Panc1 (cell line): Measurements from ENCODE around the gene ELK3. TPM values are rescaled to one million over a fixed set of nuclear protein-coding genes. Genes with fewer than 3 reads are reported as not detected.

Source experiments
- ATAC-seq: fragments of 200-7000 bp; cut with Tn5 transposase; 2 replicates; pipeline ENCODE4 v1.9.1; 2020; ENCODE audit warnings: mild to moderate bottlenecking, moderate library complexity
- BruUV-seq: library from RNA; stranded (reverse); fragments of 400-500 nt; replicated peaks from 2 replicates; lab custom pipeline; 2021; lab: Mats Ljungman, UMichigan
- CTCF ChIA-PET: fragments of 300-600 bp; sonication (Branson Sonifier 250); formaldehyde crosslinking; loops from one replicate; lab custom pipeline; 2022; ENCODE audit warnings: antibody characterized with exemption; lab: Charles Lee
- POLR2A ChIA-PET: fragments of 300-600 bp; sonication (Branson Sonifier 250); formaldehyde crosslinking; loops from one replicate; lab custom pipeline; 2022; ENCODE audit warnings: antibody characterized with exemption; lab: Charles Lee
- DNase-seq: peaks from one replicate; pipeline ENCODE4 v3.0.0-alpha.2; 2010; ENCODE audit warnings: low read depth, low spot score
- H3K27ac ChIP-seq: 2 replicates; pipeline ENCODE4 v1.5.1; 2011; ENCODE audit warnings: mild to moderate bottlenecking, low read length, inconsistent platforms
- H3K27me3 ChIP-seq: fragments of 200-500 bp; sonication (Bioruptor generic); 2 replicates; pipeline ENCODE4 v1.6.0; 2014; ENCODE audit warnings: low read length, inconsistent platforms; ENCODE audit not compliant: control insufficient read depth, insufficient read depth
- H3K36me3 ChIP-seq: fragments of 200-500 bp; sonication (Bioruptor generic); 2 replicates; pipeline ENCODE4 v1.5.1; 2014; ENCODE audit warnings: inconsistent platforms, mild to moderate bottlenecking, low read length, moderate library complexity; ENCODE audit not compliant: control insufficient read depth, insufficient read depth
- H3K4me1 ChIP-seq: 2 replicates; pipeline ENCODE4 v1.5.1; 2011; ENCODE audit warnings: inconsistent platforms, mild to moderate bottlenecking, low read length, moderate library complexity; ENCODE audit not compliant: control insufficient read depth, insufficient read depth
- H3K4me3 ChIP-seq, 2 experiments: 2 replicates each; pipeline ENCODE4 v1.5.1; 2011 to 2012; ENCODE audit warnings: low read depth in 2 of 2, low read length in 2 of 2, mild to moderate bottlenecking in 2 of 2, inconsistent platforms in 1 of 2, moderate library complexity in 1 of 2
- H3K9me3 ChIP-seq: fragments of 200-500 bp; sonication (Bioruptor generic); 2 replicates; pipeline ENCODE4 v1.5.1; 2014; ENCODE audit warnings: low read depth, mild to moderate bottlenecking, inconsistent platforms, low read length, moderate library complexity; ENCODE audit not compliant: control insufficient read depth, insufficient read depth
- CTCF ChIP-seq: fragments of 450-650 bp; IDR thresholded peaks from 2 replicates; pipeline ENCODE4 v1.5.1; 2017; ENCODE audit warnings: mild to moderate bottlenecking
- POLR2AphosphoS5 ChIP-seq: IDR thresholded peaks from 2 replicates; pipeline ENCODE4 v1.6.1; 2012; ENCODE audit warnings: mild to moderate bottlenecking, low read depth, low read length, moderate library complexity
- REST ChIP-seq, 2 experiments: IDR thresholded peaks; 2 replicates each; pipeline ENCODE4 v1.6.1; 2011 to 2012; ENCODE audit warnings: low read depth in 2 of 2, control low read depth in 1 of 2, low read length in 1 of 2, mild to moderate bottlenecking in 1 of 2, moderate library complexity in 1 of 2; ENCODE audit not compliant: insufficient read depth in 1 of 2
- SIN3A ChIP-seq: IDR thresholded peaks from 2 replicates; pipeline ENCODE4 v1.6.1; 2012; ENCODE audit warnings: low read depth, mild to moderate bottlenecking, low read length, moderate library complexity, borderline replicate concordance; ENCODE audit not compliant: insufficient read depth
- TCF7L2 ChIP-seq: IDR thresholded peaks from 2 replicates; pipeline ENCODE4 v1.6.1; 2011; ENCODE audit warnings: mild to moderate bottlenecking, low read depth, low read length, inconsistent platforms
- in situ Hi-C: cut with HindIII; loops from 2 replicates; pipeline ENCODE4 v1.10.0; 2016; ENCODE audit warnings: low sequenced_read_pairs, low pct_unique_long_range_greater_than_20kb
- intact Hi-C: fragments of 100-400 bp; cut with micrococcal nuclease; formaldehyde crosslinking; loops from one replicate; pipeline ENCODE4 v1.10.0; 2022; ENCODE audit not compliant: unreplicated experiment
- total RNA-seq: library from RNA; stranded (reverse); gene quantifications from one replicate; pipeline ENCODE4 v1.2.1, GENCODE V29; 2021; ENCODE audit not compliant: unreplicated experiment

The ELK3 gene
- total RNA-seq, 1 experiment from 2014 or later: 25.1 TPM

- Histone ChIP-seq H3K4me3 (peak overlapping the region; percentile 91 to 92), H3K9me3 (no peaks in the 10 kb centered on the region), H3K4me1 (peaks cover 32% of the 10 kb centered on the region), H3K27ac (peak overlapping the region; percentile 87), H3K36me3 (no peaks in the 10 kb centered on the region; the same call in 1 of the 2 replicates), H3K27me3 (no peaks in the 10 kb centered on the region)
- ChIA-PET CTCF (no interaction called here), POLR2A (no interaction called here)
- no peak for ATAC-seq
- no peak for DNase-seq
- BruUV-seq: no TSS peak
- TF ChIP-seq REST (IDR thresholded peaks at IDR 0.05; ENCODE audit: insufficient read depth in 1 of 2, low read depth in 2 of 2, low read length in 1 of 2) (no peak), SIN3A (no peak), POLR2AphosphoS5 (no peak), CTCF (no peak), TCF7L2 (no peak)
- in situ Hi-C loops: no loop called here
- intact Hi-C loops: no loop called here
Measured at GRCh38 chr12:96194576-96194889, 358 bp downstream of the ELK3 start.

- no TSS peak for BruUV-seq
- Histone ChIP-seq H3K36me3 (no peaks in the 10 kb centered on the region; the same call in 1 of the 2 replicates), H3K27me3 (no peaks in the 10 kb centered on the region), H3K4me3 (peak overlapping the region; percentile 82 to 91), H3K27ac (peak overlapping the region; percentile 77), H3K9me3 (no peaks in the 10 kb centered on the region), H3K4me1 (peaks cover 32% of the 10 kb centered on the region)
- TF ChIP-seq CTCF (no peak), TCF7L2 (0 out of 2 replicates have a peak, but pooled peaks have one; percentile 30), REST (IDR thresholded peaks at IDR 0.05; ENCODE audit: insufficient read depth in 1 of 2, low read depth in 2 of 2, low read length in 1 of 2) (no peak)
- CTCF ChIA-PET: interaction anchor here (1.2 kb wide), 1 partner anchor 20 kb away, joined by 5 read pairs; no protein-coding TSS in a partner anchor
- ATAC-seq (peak; percentile 58), DNase-seq (no peak)
- POLR2A ChIA-PET: no interaction called here
- in situ Hi-C loops: no loop called here
- intact Hi-C loops: no loop called here
Measured at GRCh38 chr12:96194971-96195844, 1.0 kb downstream of the ELK3 start.
